Caco-2 (cell line): ENCODE results near the gene B3GLCT. TPM values are rescaled to one million over a fixed set of nuclear protein-coding genes. Genes with fewer than 3 reads are reported as not detected.

Experiments used
- BruUV-seq: library from RNA; stranded (reverse); fragments of 400-500 nt; replicated peaks from 2 replicates; lab custom pipeline; 2021; lab: Mats Ljungman, UMichigan
- CTCF ChIA-PET: fragments of 300-600 bp; sonication (Branson Sonifier 250); formaldehyde crosslinking; loops from one replicate; lab custom pipeline; 2022; ENCODE audit warnings: antibody characterized with exemption; lab: Charles Lee
- POLR2A ChIA-PET: fragments of 300-600 bp; sonication (Branson Sonifier 250); formaldehyde crosslinking; loops from one replicate; lab custom pipeline; 2022; ENCODE audit warnings: antibody characterized with exemption; lab: Charles Lee
- DNase-seq, 2 experiments: peaks; one replicate each; pipeline versions ENCODE4 v3.0.0 to v3.0.0-alpha.2; 2020 to 2022
- H3K27me3 ChIP-seq: replicated peaks from 2 replicates; pipeline ENCODE4 v1.6.0; 2011; ENCODE audit warnings: low read length; ENCODE audit not compliant: control insufficient read depth, insufficient read depth
- H3K36me3 ChIP-seq: 2 replicates; pipeline ENCODE4 v1.5.1; 2011; ENCODE audit warnings: low read length; ENCODE audit not compliant: control insufficient read depth, insufficient read depth
- H3K4me1 ChIP-seq: fragments of 250-450 bp; sonication (Bioruptor Pico); 2 replicates; pipeline ENCODE4 v1.5.1; 2020; ENCODE audit warnings: mild to moderate bottlenecking
- H3K4me3 ChIP-seq: 2 replicates; pipeline ENCODE4 v1.5.1; 2011; ENCODE audit warnings: low read depth, mild to moderate bottlenecking, control low read depth, low read length
- H3K9me3 ChIP-seq: fragments of 250-450 bp; sonication (Bioruptor Pico); 2 replicates; pipeline ENCODE4 v1.5.1; 2020; ENCODE audit warnings: mild to moderate bottlenecking, moderate library complexity
- H3K27ac Mint-ChIP-seq: one replicate; pipeline ENCODE4 v1.8.0; 2022; ENCODE audit warnings: mixed read lengths; ENCODE audit not compliant: unreplicated experiment
- H3K27me3 Mint-ChIP-seq: one replicate; pipeline ENCODE4 v1.8.0; 2022; ENCODE audit warnings: mixed read lengths; ENCODE audit not compliant: insufficient read depth, unreplicated experiment
- H3K36me3 Mint-ChIP-seq: one replicate; pipeline ENCODE4 v1.8.0; 2022; ENCODE audit warnings: mild to moderate bottlenecking, mixed read lengths; ENCODE audit not compliant: insufficient read depth, unreplicated experiment
- H3K4me1 Mint-ChIP-seq: one replicate; pipeline ENCODE4 v1.8.0; 2022; ENCODE audit warnings: low read depth, mixed read lengths; ENCODE audit not compliant: unreplicated experiment
- H3K4me3 Mint-ChIP-seq: one replicate; pipeline ENCODE4 v1.8.0; 2022; ENCODE audit warnings: mild to moderate bottlenecking, moderate library complexity, mixed read lengths; ENCODE audit not compliant: unreplicated experiment
- H3K9me3 Mint-ChIP-seq: one replicate; pipeline ENCODE4 v1.8.0; 2022; ENCODE audit warnings: mixed read lengths; ENCODE audit not compliant: unreplicated experiment
- intact Hi-C: fragments of 100-400 bp; cut with micrococcal nuclease; formaldehyde crosslinking; loops from one replicate; pipeline ENCODE4 v1.10.0; 2022; ENCODE audit not compliant: unreplicated experiment
- total RNA-seq: library from RNA; stranded (reverse); gene quantifications from 2 replicates; pipeline ENCODE4 v1.2.3, GENCODE V29; 2022
- TF ChIP-seq, protein P1 (sequence below), 2 experiments: fragments of 200-600 bp in 1 of 2; IDR thresholded peaks; 1 replicate in 1 of 2; 2 replicates in 1 of 2; pipeline versions ENCODE4 v1.5.1 to v1.8.0; 2011 to 2022; ENCODE audit warnings: antibody characterized with exemption in 1 of 2, control low read depth in 1 of 2, inconsistent platforms in 1 of 2, low read depth in 1 of 2, low read length in 1 of 2, mild to moderate bottlenecking in 1 of 2, moderate library complexity in 1 of 2; ENCODE audit not compliant: insufficient read depth in 1 of 2, severe bottlenecking in 1 of 2, unreplicated experiment in 1 of 2

The B3GLCT gene
- total RNA-seq, 1 experiment from 2014 or later = 4.5 TPM

DNA sequence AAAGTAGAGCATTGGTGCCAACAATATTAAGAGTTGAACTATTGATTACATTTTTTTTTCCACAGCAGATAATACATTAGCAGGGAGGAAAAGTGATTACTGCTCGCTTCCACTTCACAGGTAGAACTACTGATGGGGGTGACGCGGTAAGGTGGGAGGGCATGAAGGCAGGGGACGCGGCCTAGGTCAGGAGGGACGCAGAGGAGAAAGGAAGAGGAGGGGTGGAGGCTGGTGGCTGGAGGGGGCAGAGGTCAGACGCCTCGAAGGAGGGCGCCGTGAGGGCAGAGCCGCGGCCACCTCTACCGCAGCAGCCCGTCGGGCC, 287 bp upstream of the B3GLCT start:
- Histone ChIP-seq H3K4me1 (peaks cover 6% of the 10 kb centered on the region), H3K36me3 (no peaks in the 10 kb centered on the region), H3K9me3 (no peaks in the 10 kb centered on the region), H3K27me3 (no peaks in the 10 kb centered on the region), H3K4me3 (peak overlapping the region; percentile 77)
- CTCF ChIA-PET = interaction anchor here (0.5 to 1.0 kb wide), 3 partner anchors 25 to 38 kb away, joined by 3 to 7 read pairs (median 4); partner anchors contain the start of gene HSPH1
- intact Hi-C loops = loop anchor here (1.0 to 2.0 kb wide), 3 partner anchors 27 to 543 kb away; no protein-coding TSS in a partner anchor
- Mint-ChIP-seq H3K4me1 (peaks cover 9% of the 10 kb centered on the region), H3K36me3 (no peaks in the 10 kb centered on the region), H3K27ac (peak overlapping the region; percentile 63), H3K27me3 (no peaks in the 10 kb centered on the region), H3K9me3 (no peaks in the 10 kb centered on the region), H3K4me3 (peak overlapping the region; percentile 77)
- POLR2A ChIA-PET = no interaction called here
- TF ChIP-seq, protein P1, sequence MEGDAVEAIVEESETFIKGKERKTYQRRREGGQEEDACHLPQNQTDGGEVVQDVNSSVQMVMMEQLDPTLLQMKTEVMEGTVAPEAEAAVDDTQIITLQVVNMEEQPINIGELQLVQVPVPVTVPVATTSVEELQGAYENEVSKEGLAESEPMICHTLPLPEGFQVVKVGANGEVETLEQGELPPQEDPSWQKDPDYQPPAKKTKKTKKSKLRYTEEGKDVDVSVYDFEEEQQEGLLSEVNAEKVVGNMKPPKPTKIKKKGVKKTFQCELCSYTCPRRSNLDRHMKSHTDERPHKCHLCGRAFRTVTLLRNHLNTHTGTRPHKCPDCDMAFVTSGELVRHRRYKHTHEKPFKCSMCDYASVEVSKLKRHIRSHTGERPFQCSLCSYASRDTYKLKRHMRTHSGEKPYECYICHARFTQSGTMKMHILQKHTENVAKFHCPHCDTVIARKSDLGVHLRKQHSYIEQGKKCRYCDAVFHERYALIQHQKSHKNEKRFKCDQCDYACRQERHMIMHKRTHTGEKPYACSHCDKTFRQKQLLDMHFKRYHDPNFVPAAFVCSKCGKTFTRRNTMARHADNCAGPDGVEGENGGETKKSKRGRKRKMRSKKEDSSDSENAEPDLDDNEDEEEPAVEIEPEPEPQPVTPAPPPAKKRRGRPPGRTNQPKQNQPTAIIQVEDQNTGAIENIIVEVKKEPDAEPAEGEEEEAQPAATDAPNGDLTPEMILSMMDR (IDR thresholded peaks at IDR 0.05; ENCODE audit: insufficient read depth in 1 of 2, low read depth in 1 of 2, low read length in 1 of 2, severe bottlenecking in 1 of 2, unreplicated experiment in 1 of 2) = no peak
- BruUV-seq = no TSS peak
- no peak for DNase-seq

DNA sequence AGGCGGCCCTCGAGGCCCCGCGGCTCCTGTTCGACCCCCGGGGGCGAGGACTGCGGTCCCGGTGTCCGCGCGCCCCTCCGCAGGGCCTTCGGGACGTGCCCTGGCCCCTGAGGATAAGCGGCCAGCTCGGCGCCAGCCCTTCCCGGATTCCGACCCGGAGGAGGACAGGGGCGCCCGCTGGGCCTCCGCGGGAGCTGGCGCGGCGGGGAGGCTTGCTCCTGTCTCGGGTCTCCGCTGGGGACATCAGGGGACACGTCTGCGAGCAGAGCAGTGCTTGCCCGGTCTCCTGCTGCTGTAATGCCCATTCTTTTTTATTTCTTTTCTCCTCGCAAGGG, 829 bp downstream of the B3GLCT start:
- BruUV-seq = no TSS peak
- ChIA-PET POLR2A (interaction anchor here (0.7 kb wide), 1 partner anchor 216 kb away, joined by 5 read pairs; no protein-coding TSS in a partner anchor), CTCF (interaction anchor here (0.7 to 1.1 kb wide), 2 partner anchors 9 to 224 kb away, joined by 3 to 4 read pairs; no protein-coding TSS in a partner anchor)
- Mint-ChIP-seq H3K27me3 (no peaks in the 10 kb centered on the region), H3K9me3 (no peaks in the 10 kb centered on the region), H3K4me1 (peaks cover 16% of the 10 kb centered on the region), H3K4me3 (peak overlapping the region; percentile 67), H3K27ac (peak overlapping the region; percentile 40), H3K36me3 (no peaks in the 10 kb centered on the region)
- H3K27me3 ChIP-seq = no peaks in the 10 kb centered on the region
- H3K9me3 ChIP-seq = no peaks in the 10 kb centered on the region
- peaks cover 6% of the 10 kb centered on the region for H3K4me1 ChIP-seq
- peak overlapping the region; percentile 77 for H3K4me3 ChIP-seq
- intact Hi-C loops = no loop called here
- TF ChIP-seq, protein P1 (IDR thresholded peaks at IDR 0.05; ENCODE audit: insufficient read depth in 1 of 2, low read depth in 1 of 2, low read length in 1 of 2, severe bottlenecking in 1 of 2, unreplicated experiment in 1 of 2) = peak in 1 of 2 experiments; percentile 8
- peak; percentile 72 to 77 for DNase-seq
- no peaks in the 10 kb centered on the region for H3K36me3 ChIP-seq

DNA sequence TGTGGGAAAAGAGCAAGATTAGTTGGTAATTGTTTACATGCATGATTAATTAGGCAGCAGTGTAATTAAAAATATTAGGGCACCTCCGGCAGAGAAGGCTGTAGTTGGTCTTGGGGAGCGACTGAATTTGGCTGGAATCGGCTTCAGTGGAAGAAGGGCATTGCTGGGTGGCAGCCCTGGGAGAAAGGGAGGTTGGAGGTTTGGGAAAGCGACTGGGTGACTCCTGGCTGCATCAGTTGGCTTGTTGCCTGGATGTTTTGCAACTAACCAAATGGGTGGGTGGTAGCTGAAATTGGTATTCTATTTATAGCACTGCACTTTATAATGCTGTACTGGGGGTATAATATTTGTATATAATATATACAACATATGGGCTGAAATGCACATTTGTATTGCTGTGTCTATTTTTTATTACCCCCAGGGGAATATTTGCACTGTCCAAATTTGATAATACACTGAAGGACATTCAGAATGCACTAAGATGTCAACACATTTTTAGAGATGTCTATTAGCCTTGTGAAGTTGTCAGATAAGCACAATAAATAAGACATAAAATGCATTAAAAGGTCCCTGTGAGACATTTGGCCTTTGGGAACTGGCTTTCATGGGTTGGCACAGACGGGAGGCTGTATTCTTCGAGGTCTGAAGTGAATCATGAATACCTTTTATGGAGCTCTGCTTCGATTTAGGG, 1.7 kb downstream of the B3GLCT start:
- TF ChIP-seq, protein P1 (IDR thresholded peaks at IDR 0.05; ENCODE audit: insufficient read depth in 1 of 2, low read depth in 1 of 2, low read length in 1 of 2, severe bottlenecking in 1 of 2, unreplicated experiment in 1 of 2) = no peak
- peak overlapping the region; percentile 40 for H3K27ac Mint-ChIP-seq
- Histone ChIP-seq H3K27me3 (no peaks in the 10 kb centered on the region), H3K4me3 (peak overlapping the region; percentile 77), H3K36me3 (no peaks in the 10 kb centered on the region), H3K4me1 (peaks cover 6% of the 10 kb centered on the region), H3K9me3 (no peaks in the 10 kb centered on the region)
- no peaks in the 10 kb centered on the region for H3K36me3 Mint-ChIP-seq
- intact Hi-C loops = no loop called here
- ChIA-PET POLR2A (interaction anchor here (0.7 kb wide), 1 partner anchor 217 kb away, joined by 5 read pairs; no protein-coding TSS in a partner anchor), CTCF (interaction anchor here (0.7 kb wide), 1 partner anchor 8 kb away, joined by 3 read pairs; no protein-coding TSS in a partner anchor)
- DNase-seq = no peak
- BruUV-seq = no TSS peak
- H3K4me1 Mint-ChIP-seq = peaks cover 16% of the 10 kb centered on the region
- H3K4me3 Mint-ChIP-seq = peak overlapping the region; percentile 67
- H3K9me3 Mint-ChIP-seq = no peaks in the 10 kb centered on the region
- H3K27me3 Mint-ChIP-seq = no peaks in the 10 kb centered on the region
